BLaER1 treated with 17β-estradiol and CSF1 and Interleukin-3, amounts not matched to agents 10 nM and 100 nM (cell line): ENCODE data around the gene NTM.

ENCODE experiments used
- H3K27ac ChIP-seq, 11 experiments: shearing (Covaris generic); formaldehyde crosslinking; 2 replicates each; pipeline ENCODE4 v1.8.1; 2022
- H3K27me3 ChIP-seq, 11 experiments: shearing (Covaris generic); formaldehyde crosslinking; 2 replicates each; pipeline ENCODE4 v1.8.1; 2022
- H3K36me3 ChIP-seq, 11 experiments: shearing (Covaris generic); formaldehyde crosslinking; 2 replicates each; pipeline ENCODE4 v1.8.1; 2022
- H3K4me1 ChIP-seq, 10 experiments: shearing (Covaris generic); formaldehyde crosslinking; 2 replicates each; pipeline ENCODE4 v1.8.1; 2022
- H3K4me2 ChIP-seq, 11 experiments: shearing (Covaris generic); formaldehyde crosslinking; 2 replicates each; pipeline ENCODE4 v1.8.1; 2022
- H3K4me3 ChIP-seq, 10 experiments: shearing (Covaris generic); formaldehyde crosslinking; 2 replicates each; pipeline ENCODE4 v1.8.1; 2022
- H3K9ac ChIP-seq, 11 experiments: shearing (Covaris generic); formaldehyde crosslinking; 2 replicates each; pipeline ENCODE4 v1.8.1; 2022
- H3K9me3 ChIP-seq, 11 experiments: shearing (Covaris generic); formaldehyde crosslinking; replicated peaks in 1 of 11; 2 replicates each; pipeline ENCODE4 v1.8.1; 2022
- H4K20me1 ChIP-seq, 11 experiments: shearing (Covaris generic); formaldehyde crosslinking; 2 replicates each; pipeline ENCODE4 v1.8.1; 2022
- Cebpa-rat ChIP-seq, 11 experiments: shearing (Covaris generic); IDR thresholded peaks; 2 replicates each; pipeline ENCODE4 v1.8.1; 2022

The NTM gene

DNA sequence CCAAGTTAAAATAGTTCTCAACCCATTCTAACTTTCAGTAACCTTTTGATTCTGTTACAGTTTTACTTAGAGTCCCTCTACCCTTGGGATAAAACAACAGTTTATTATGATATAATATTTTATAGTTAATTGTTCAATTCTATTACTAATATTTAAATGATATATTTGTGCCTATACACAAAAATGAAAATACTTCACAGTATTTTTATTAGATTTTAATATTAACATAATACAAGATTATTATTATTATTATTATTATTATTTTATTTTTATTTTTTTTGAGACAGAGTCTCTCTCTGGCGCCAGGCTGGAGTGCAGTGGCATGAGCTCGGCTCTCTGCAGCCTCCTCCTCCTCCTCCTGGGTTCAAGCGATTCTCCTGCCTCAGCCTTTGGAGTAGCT, 416.7 kb downstream of the NTM start:
- Histone ChIP-seq H3K27ac (no peak overlapping the region), H3K36me3 (no peaks in the 10 kb centered on the region), H3K4me1 (no peaks in the 10 kb centered on the region), H4K20me1 (no peaks in the 10 kb centered on the region), H3K4me3 (no peak overlapping the region), H3K27me3 (no peaks in the 10 kb centered on the region), H3K9ac (no peak overlapping the region), H3K4me2 (no peak overlapping the region), H3K9me3 (no peaks in the 10 kb centered on the region)
- TF ChIP-seq Cebpa-rat (IDR thresholded peaks at IDR 0.05): no peak

DNA sequence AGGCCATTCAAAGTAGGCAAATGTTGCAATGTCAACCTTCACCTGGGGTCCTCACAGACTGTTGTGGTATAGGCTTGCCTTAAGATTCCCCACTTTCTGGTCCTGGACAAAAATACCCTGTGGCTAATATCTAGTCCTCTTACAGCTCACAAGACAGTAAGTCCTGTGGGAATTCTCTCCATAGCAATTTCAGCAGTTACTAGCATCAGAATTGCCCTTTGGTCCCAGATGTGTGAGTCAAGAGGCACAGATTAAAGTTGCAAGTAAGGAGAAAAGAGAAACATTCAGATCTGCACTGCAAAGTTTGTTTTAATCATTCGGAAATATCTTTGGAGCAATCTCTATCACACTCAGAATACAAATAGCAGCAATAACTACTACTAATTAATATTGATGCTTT, 420.2 kb downstream of the NTM start:
- Histone ChIP-seq H3K9me3 (no peaks in the 10 kb centered on the region), H3K36me3 (no peaks in the 10 kb centered on the region)
- TF ChIP-seq Cebpa-rat (IDR thresholded peaks at IDR 0.05): no peak

DNA sequence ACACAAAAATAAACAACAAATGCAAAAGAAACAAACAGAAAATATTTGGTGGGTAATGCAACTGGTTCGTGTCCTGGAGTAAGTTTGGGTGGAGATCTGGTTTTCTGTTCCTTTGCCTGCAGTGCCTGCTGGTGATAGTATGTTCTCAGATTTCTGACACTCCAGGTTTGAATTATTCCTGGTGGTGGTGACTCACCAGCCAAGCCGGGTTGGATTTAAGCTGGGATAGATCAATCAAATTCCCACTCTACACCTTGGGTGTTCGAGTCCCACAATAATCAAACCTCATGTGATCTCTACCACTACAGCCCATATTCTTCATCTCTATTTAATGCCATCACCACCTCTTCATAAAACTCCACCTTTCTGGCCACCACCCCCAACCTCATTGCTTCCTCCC, 421.8 kb downstream of the NTM start:
- Histone ChIP-seq H3K27ac (no peak overlapping the region), H3K9me3 (no peaks in the 10 kb centered on the region), H3K36me3 (no peaks in the 10 kb centered on the region), H3K9ac (no peak overlapping the region), H3K4me1 (peaks cover 0 to 16% (median 9%) of the 10 kb centered on the region in 10 experiments; a peak in 10 of 20 replicates), H3K4me2 (no peak overlapping the region), H3K27me3 (no peaks in the 10 kb centered on the region), H3K4me3 (no peak overlapping the region), H4K20me1 (no peaks in the 10 kb centered on the region)
- TF ChIP-seq Cebpa-rat (IDR thresholded peaks at IDR 0.05): no peak

More for the DNA sequence above, 420.2 kb downstream of the NTM start:
- H3K27ac ChIP-seq: no peak overlapping the region
- 0 out of 20 replicates have a peak, but pooled peaks cover 0 to under 1% (median 0%) of the 10 kb centered on the region in 10 experiments for H3K4me1 ChIP-seq
- no peaks in the 10 kb centered on the region for H3K27me3 ChIP-seq
- no peak overlapping the region for H3K4me3 ChIP-seq
- no peak overlapping the region for H3K4me2 ChIP-seq
- no peak overlapping the region for H3K9ac ChIP-seq
- H4K20me1 ChIP-seq: no peaks in the 10 kb centered on the region

DNA sequence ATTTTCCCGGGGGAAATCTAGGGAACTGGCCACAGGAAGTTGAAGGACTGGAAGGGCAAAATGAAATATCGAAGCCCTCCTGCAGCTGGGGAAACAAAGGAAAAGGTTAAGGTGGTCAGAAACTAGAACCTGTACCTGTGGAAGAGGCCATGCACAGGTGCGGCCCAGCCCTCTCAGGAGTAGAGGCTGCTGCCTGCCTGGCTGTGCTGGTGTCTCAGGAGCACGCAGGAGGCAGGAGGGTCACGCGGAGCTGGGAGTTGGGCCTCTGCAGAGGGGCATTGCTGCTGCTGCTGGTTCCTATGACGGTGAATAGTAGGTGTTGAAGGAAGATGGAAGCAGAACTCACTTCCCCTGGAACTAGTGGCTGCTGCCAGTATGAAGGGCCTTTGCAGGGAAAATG, 425.7 kb downstream of the NTM start:
- Histone ChIP-seq H3K4me3 (no peak overlapping the region), H3K9me3 (no peaks in the 10 kb centered on the region), H3K27ac (no peak overlapping the region), H3K9ac (no peak overlapping the region), H4K20me1 (no peaks in the 10 kb centered on the region), H3K36me3 (no peaks in the 10 kb centered on the region), H3K4me2 (peak overlapping the region in 7 of 11 experiments; percentile 1 to 53 (median 25); a peak in 9 of 22 replicates), H3K4me1 (peaks cover 0 to 17% (median 9%) of the 10 kb centered on the region in 10 experiments; a peak in 10 of 20 replicates), H3K27me3 (no peaks in the 10 kb centered on the region)
- TF ChIP-seq Cebpa-rat (IDR thresholded peaks at IDR 0.05): no peak

DNA sequence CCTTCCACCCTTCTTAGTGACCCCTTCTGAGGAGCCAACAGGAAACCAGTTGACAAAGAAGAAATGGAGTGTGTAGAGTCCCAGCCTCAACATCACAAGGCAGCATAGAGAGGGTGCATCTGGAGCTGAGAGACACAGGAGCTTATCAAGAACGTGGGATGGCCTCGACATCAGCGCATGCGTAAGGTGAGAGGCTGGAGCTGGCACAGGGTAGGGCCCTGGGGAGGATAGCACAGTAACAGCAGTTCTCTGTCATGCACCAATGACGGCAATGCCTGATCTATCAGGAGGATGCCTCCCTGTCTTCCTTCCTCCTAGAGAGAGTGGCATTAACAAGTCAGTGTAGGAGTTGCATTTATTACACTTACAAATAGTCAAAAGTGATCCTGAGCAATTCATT, 426.1 kb downstream of the NTM start:
- peak overlapping the region in 7 of 11 experiments; percentile 1 to 53 (median 25); a peak in 9 of 22 replicates for H3K4me2 ChIP-seq
- H3K9ac ChIP-seq: no peak overlapping the region
- H3K36me3 ChIP-seq: no peaks in the 10 kb centered on the region
- no peaks in the 10 kb centered on the region for H4K20me1 ChIP-seq
- H3K4me1 ChIP-seq: peaks cover 0 to 17% (median 9%) of the 10 kb centered on the region in 10 experiments; a peak in 10 of 20 replicates
- no peaks in the 10 kb centered on the region for H3K27me3 ChIP-seq
- no peak for TF ChIP-seq Cebpa-rat (IDR thresholded peaks at IDR 0.05)
- H3K9me3 ChIP-seq: no peaks in the 10 kb centered on the region
- no peak overlapping the region for H3K27ac ChIP-seq
- no peak overlapping the region for H3K4me3 ChIP-seq

DNA sequence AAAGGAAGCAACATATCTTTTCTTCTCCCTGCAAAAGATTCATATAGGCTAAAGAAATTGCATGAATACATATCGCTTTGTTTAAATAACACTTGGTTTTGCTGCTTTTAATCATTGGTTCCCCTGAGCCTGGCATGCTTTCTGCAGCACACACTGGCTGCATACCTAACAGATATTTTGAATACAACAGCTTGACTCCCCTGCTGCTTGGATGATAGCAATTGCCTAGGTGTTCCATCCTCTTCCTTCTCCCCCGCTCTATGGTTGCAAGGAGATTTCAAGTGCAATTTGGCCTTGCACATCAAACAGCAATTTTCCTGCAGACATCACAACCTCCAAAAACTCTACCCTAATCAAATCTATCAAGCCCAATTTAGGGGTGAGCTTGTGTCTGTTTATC, 430.0 kb downstream of the NTM start:
- peaks cover 0 to 17% (median 9%) of the 10 kb centered on the region in 10 experiments; a peak in 10 of 20 replicates for H3K4me1 ChIP-seq
- no peaks in the 10 kb centered on the region for H3K27me3 ChIP-seq
- no peak overlapping the region for H3K27ac ChIP-seq
- H3K4me3 ChIP-seq: no peak overlapping the region
- H3K9ac ChIP-seq: no peak overlapping the region
- no peaks in the 10 kb centered on the region for H3K36me3 ChIP-seq
- no peak overlapping the region for H3K4me2 ChIP-seq
- H4K20me1 ChIP-seq: no peaks in the 10 kb centered on the region
- TF ChIP-seq Cebpa-rat (IDR thresholded peaks at IDR 0.05): no peak
- no peaks in the 10 kb centered on the region for H3K9me3 ChIP-seq

DNA sequence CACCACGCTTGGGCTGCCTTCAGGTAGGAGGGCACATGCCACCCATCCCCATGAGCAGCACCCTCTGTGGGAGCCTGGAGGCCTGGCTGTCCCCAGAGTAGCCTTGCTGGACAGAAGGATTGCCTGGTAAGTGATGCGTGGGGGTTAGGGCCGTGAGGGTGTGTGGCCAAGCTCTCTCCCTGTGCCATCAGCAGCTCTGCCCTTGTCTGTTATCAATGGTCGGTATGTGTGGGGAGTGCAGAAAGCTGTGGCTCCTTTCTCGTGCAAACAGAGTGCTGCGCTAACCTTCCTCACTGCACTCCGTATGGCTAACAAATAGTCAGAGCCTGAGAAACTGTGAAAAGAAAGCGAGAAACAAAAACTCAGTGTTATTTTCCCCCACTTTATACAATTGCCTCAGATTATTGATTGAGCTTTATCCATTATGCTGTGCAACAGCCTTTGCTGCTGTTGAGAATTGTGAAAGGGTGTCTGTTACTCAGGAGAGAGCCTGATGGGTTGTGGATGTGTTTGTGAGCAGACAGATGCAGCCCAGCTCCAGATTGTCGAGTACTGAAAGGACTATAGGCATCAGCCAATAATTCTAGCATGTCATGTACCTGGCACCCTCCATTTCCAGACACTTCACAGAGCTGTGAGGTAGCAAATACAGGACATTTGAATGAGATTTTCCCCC, 432.2 kb downstream of the NTM start:
- H4K20me1 ChIP-seq: no peaks in the 10 kb centered on the region
- no peaks in the 10 kb centered on the region for H3K27me3 ChIP-seq
- no peak overlapping the region for H3K9ac ChIP-seq
- no peaks in the 10 kb centered on the region for H3K36me3 ChIP-seq
- no peak for TF ChIP-seq Cebpa-rat (IDR thresholded peaks at IDR 0.05)
- no peak overlapping the region for H3K4me3 ChIP-seq
- H3K4me2 ChIP-seq: no peak overlapping the region
- no peak overlapping the region for H3K27ac ChIP-seq
- no peaks in the 10 kb centered on the region for H3K9me3 ChIP-seq
- no peaks in the 10 kb centered on the region; a peak in 1 of 20 replicates for H3K4me1 ChIP-seq

DNA sequence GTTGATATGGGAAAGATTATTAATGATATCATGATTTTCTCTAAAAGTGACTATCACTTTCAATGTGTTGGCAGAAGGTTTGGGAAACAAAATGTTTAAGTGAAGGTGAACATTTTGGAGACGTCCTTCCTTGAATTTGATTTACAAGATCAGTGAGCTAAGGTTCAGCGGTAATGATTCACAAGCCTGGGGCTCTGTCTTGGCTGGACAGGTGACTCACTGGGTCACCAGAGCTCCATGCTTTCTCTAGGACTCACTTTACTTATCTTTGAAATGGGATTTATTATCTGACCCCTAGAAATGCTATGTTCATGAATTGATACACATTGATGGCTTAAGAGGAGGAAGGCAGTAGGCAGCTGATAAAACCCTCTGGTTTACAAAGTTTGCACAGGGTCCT, 437.5 kb downstream of the NTM start:
- Histone ChIP-seq H3K36me3 (no peaks in the 10 kb centered on the region), H3K4me2 (no peak overlapping the region), H4K20me1 (no peaks in the 10 kb centered on the region), H3K9me3 (no peaks in the 10 kb centered on the region), H3K4me3 (no peak overlapping the region), H3K4me1 (no peaks in the 10 kb centered on the region), H3K27me3 (no peaks in the 10 kb centered on the region), H3K9ac (no peak overlapping the region), H3K27ac (no peak overlapping the region)
- no peak for TF ChIP-seq Cebpa-rat (IDR thresholded peaks at IDR 0.05)

DNA sequence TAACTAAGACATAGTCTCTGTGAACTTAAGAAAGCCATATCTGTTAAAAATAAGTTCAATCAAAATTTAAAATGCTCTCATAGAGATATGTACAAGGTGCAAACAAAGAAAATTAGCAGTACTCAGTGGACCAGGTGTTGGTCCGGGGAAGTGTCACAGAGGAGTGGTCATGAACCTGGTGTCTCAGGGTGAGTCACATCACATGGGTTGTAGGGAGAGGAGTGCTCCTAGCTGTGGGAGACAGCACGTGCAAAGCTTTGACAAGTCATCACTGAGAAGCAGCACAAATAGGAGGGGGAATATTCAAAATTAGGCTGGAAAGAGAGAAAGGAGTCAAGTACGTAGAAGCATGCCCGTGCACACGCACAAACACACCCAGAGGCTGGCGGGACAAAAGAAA, 438.1 kb downstream of the NTM start:
- no peak overlapping the region for H3K9ac ChIP-seq
- H3K4me2 ChIP-seq: no peak overlapping the region
- no peaks in the 10 kb centered on the region for H3K36me3 ChIP-seq
- H3K4me1 ChIP-seq: no peaks in the 10 kb centered on the region
- H3K27me3 ChIP-seq: no peaks in the 10 kb centered on the region
- no peak overlapping the region for H3K4me3 ChIP-seq
- H3K27ac ChIP-seq: no peak overlapping the region
- no peak for TF ChIP-seq Cebpa-rat (IDR thresholded peaks at IDR 0.05)
- H4K20me1 ChIP-seq: no peaks in the 10 kb centered on the region
- H3K9me3 ChIP-seq: no peaks in the 10 kb centered on the region

DNA sequence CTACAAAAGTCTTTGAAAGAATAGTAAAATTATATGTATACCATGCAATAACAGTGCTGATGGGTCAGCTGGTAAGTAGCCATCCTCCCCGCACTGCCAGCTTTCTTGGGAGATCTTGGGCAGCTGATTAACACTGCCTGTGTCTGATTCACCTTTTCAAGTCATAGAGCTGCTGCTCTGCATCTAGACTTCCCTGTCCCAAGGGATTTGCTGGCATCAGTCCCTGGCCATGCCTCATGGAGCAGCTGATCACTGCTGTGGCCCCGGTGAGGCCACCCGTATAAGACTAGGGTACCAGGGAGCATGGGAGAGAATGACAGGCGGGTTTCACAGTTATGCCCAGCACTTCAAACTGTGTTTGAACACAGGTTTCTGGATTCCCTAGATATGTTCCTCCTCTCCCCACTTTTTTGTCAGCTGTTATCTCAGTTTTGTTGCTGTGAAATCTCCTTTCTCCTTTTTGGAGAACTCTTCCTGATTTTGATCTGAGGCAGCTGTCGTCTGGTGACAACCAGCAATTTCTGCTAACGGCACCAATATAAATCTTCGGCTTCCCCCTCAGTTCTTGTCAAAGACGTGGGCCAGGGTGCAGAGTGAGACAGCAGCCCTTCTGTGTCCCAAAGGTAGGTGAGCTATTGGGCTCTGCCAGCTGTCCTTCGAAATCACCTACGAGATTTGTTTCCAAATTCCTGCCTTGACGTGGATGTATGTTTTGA, 438.9 kb downstream of the NTM start:
- Histone ChIP-seq H3K4me2 (no peak overlapping the region), H3K27ac (no peak overlapping the region), H3K9me3 (no peaks in the 10 kb centered on the region), H3K36me3 (no peaks in the 10 kb centered on the region), H3K4me3 (no peak overlapping the region), H4K20me1 (no peaks in the 10 kb centered on the region), H3K4me1 (peaks cover 0 to 5% (median 0%) of the 10 kb centered on the region in 10 experiments; a peak in 2 of 20 replicates), H3K27me3 (no peaks in the 10 kb centered on the region), H3K9ac (no peak overlapping the region)
- no peak for TF ChIP-seq Cebpa-rat (IDR thresholded peaks at IDR 0.05)
